K562 (cell line): ENCODE results near the gene HCN1. TPM values are rescaled to one million over a fixed set of nuclear protein-coding genes. Genes with fewer than 3 reads are reported as not detected.

Experiments used
- BDP1 ChIP-seq: IDR thresholded peaks from 3 replicates; pipeline ENCODE4 v1.6.1; 2011; ENCODE audit not compliant: insufficient read length, insufficient read depth
- CEBPG ChIP-seq, 3 experiments: fragments of 200-800 bp in 1 of 3; sonication (Bioruptor generic) in 1 of 3; sonication (generic) in 1 of 3; formaldehyde crosslinking in 1 of 3; IDR thresholded peaks in 2 of 3; conservative IDR thresholded peaks in 1 of 3; 2 replicates each; pipeline versions ENCODE4 v1.6.1 to v1.8.0; 2016 to 2022; ENCODE audit warnings: missing compliant biosample characterization in 2 of 3, missing genetic modification characterization in 2 of 3, mild to moderate bottlenecking in 1 of 3, missing genetic modification reagents in 1 of 3
- RBM15 ChIP-seq: fragments of 200-400 bp; formaldehyde crosslinking; IDR thresholded peaks from 2 replicates; pipeline ENCODE4 v1.6.1; 2018; ENCODE audit warnings: mild to moderate bottlenecking, low read length, moderate library complexity; ENCODE audit not compliant: insufficient read depth
- XRCC3 ChIP-seq: fragments of 450-650 bp; IDR thresholded peaks from 2 replicates; pipeline ENCODE4 v1.6.1; 2017; ENCODE audit warnings: mild to moderate bottlenecking, moderate library complexity
- ZNF253 ChIP-seq: fragments of 250-450 bp; sonication (Bioruptor Pico); conservative IDR thresholded peaks from 2 replicates; pipeline ENCODE4 v1.6.1; 2021; ENCODE audit warnings: mild to moderate bottlenecking
- ZNF57 ChIP-seq: fragments of 450-650 bp; formaldehyde crosslinking; IDR thresholded peaks from 2 replicates; pipeline ENCODE4 v1.4.0; 2020; ENCODE audit warnings: mild to moderate bottlenecking, moderate library complexity
- polyA plus RNA-seq, 8 experiments: library from polyadenylated mRNA; depleted of rRNA in 4 of 8; stranded (reverse) in 5 of 8; unstranded in 3 of 8; fragments of >200 nt; fragmentation: Nextera tagmentation in 2 of 8; fragmentation: Illumina TruSeq in 1 of 8; extraction: Ambion mirVana in 2 of 8; extraction: Trizol in 1 of 8; gene quantifications; 2 replicates each; pipeline versions ENCODE4 v1.2.1 to v1.2.3, GENCODE V29; 2011 to 2014; ENCODE audit warnings: inconsistent platforms in 1 of 8, missing spikeins in 1 of 8
- total RNA-seq, 7 experiments: library from RNA; depleted of rRNA in 6 of 7; stranded (reverse); fragments of >200 nt in 6 of 7; fragmentation: Illumina TruSeq in 2 of 7; extraction: Trizol in 2 of 7; gene quantifications; 2 replicates each; pipeline versions ENCODE4 v1.2.1 to v1.2.3, GENCODE V29; 2011 to 2021; ENCODE audit warnings: low replicate concordance in 1 of 7
- TF ChIP-seq, protein P1 (sequence below), 2 experiments: fragments of 450-650 bp; IDR thresholded peaks; 2 replicates each; pipeline ENCODE4 v1.6.1; 2016; ENCODE audit warnings: mild to moderate bottlenecking in 2 of 2, borderline replicate concordance in 1 of 2, low read depth in 1 of 2, moderate library complexity in 1 of 2
- TF ChIP-seq, protein P2 (sequence below): fragments of 250-450 bp; sonication (Bioruptor Pico); IDR thresholded peaks from 2 replicates; pipeline ENCODE4 v1.8.0; 2022; ENCODE audit warnings: moderate library complexity, mild to moderate bottlenecking, inconsistent platforms

Gene HCN1
- total and polyA plus RNA-seq, 9 of the 15 experiments (the other 6 are each of a cell fraction or from before 2014, with no cell fraction given) = not detected

DNA sequence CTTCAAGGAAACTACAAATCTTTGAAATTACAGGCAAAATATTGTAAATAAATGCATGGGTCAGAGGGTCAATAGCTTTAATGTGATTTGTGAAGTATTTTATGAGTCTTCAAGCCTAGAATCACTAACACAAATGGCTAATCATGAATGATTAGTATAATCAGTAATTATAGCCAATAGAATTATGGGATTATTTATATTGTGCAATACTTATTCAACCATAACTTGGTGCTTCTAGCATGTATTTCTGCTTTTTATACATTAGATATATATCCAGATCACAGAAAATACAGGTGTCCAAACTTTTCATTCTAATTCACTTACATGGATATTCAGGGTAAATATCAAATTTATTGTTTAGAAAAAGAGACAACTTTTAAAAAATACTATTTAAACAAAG lies 12.1 kb downstream of the HCN1 start (continued):
- TF ChIP-seq, protein P1, sequence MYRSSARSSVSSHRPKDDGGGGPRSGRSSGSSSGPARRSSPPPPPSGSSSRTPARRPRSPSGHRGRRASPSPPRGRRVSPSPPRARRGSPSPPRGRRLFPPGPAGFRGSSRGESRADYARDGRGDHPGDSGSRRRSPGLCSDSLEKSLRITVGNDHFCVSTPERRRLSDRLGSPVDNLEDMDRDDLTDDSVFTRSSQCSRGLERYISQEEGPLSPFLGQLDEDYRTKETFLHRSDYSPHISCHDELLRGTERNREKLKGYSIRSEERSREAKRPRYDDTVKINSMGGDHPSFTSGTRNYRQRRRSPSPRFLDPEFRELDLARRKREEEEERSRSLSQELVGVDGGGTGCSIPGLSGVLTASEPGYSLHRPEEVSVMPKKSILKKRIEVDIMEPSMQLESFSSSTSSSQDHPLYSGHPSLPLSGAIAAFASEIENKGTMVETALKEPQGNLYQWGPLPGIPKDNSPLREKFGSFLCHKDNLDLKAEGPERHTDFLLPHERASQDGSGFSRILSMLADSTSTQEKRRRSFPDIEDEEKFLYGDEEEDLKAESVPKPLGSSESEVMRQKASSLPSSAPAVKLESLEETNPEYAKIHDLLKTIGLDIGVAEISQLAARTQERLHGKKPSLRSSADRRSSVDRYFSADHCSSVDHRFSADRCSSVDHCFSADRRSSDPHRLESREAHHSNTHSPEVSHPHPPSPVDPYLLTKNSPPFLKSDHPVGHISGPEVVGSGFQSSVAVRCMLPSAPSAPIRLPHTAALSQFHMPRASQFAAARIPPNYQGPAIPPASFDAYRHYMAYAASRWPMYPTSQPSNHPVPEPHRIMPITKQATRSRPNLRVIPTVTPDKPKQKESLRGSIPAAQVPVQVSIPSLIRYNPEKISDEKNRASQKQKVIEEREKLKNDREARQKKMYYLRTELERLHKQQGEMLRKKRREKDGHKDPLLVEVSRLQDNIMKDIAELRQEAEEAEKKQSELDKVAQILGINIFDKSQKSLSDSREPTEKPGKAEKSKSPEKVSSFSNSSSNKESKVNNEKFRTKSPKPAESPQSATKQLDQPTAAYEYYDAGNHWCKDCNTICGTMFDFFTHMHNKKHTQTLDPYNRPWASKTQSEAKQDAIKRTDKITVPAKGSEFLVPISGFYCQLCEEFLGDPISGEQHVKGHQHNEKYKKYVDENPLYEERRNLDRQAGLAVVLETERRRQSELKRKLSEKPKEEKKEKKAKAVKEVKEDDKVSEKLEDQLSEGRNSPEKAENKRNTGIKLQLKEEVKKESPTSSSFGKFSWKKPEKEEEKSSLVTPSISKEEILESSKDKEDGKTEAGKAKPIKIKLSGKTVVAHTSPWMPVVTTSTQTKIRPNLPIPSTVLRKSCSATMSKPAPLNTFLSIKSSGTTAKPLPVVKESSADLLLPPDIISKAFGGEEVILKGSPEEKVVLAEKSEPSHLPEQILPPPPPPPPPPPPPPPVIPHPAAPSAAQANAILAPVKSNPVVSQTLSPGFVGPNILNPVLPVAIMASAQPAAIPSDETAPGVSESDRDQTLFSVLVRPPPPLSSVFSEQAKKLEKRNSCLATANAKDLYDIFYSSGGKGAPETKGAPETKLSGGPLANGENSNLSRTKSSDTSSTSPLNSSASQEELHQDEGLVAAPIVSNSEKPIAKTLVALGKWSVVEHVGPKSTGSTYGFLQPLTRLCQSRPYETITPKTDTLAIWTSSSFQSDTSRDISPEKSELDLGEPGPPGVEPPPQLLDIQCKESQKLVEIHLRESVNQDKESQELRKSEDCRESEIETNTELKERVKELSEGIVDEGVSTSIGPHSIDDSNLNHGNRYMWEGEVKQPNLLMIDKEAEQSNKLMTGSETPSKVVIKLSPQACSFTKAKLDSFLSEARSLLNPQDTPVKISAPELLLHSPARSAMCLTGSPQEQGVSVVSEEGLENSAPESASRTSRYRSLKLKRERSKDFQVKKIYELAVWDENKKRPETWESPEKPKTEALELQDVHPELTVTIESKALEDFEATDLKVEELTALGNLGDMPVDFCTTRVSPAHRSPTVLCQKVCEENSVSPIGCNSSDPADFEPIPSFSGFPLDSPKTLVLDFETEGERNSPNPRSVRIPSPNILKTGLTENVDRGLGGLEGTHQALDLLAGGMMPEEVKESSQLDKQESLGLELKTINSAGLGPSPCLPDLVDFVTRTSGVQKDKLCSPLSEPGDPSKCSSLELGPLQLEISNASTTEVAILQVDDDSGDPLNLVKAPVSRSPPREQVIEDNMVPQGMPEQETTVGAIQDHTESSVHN (IDR thresholded peaks at IDR 0.05; ENCODE audit: borderline replicate concordance in 1 of 2, low read depth in 1 of 2) = no peak
- TF ChIP-seq ZNF57 (no peak), CEBPG (CRISPR knock-in tag; IDR thresholded peaks at IDR 0.05) (no peak), CEBPG (tag; conservative IDR thresholded peaks at IDR 0.05 in 1 of 2, IDR thresholded peaks at IDR 0.05 in 1 of 2) (peak in 1 of 2 experiments; percentile 87; a peak in 2 of 4 replicates), RBM15 (no peak), XRCC3 (no peak), ZNF253 (CRISPR knock-in tag) (no peak), BDP1 (no peak)
- TF ChIP-seq, protein P2, sequence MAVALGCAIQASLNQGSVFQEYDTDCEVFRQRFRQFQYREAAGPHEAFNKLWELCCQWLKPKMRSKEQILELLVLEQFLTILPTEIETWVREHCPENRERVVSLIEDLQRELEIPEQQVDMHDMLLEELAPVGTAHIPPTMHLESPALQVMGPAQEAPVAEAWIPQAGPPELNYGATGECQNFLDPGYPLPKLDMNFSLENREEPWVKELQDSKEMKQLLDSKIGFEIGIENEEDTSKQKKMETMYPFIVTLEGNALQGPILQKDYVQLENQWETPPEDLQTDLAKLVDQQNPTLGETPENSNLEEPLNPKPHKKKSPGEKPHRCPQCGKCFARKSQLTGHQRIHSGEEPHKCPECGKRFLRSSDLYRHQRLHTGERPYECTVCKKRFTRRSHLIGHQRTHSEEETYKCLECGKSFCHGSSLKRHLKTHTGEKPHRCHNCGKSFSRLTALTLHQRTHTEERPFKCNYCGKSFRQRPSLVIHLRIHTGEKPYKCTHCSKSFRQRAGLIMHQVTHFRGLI (CRISPR knock-in tag) = no peak
